D341Med (cell line): ENCODE results near the gene MTM1.

Experiments used
- DNase-seq: peaks from one replicate; pipeline ENCODE4 v3.0.0; 2012; ENCODE audit warnings: low spot score

The MTM1 gene

DNA sequence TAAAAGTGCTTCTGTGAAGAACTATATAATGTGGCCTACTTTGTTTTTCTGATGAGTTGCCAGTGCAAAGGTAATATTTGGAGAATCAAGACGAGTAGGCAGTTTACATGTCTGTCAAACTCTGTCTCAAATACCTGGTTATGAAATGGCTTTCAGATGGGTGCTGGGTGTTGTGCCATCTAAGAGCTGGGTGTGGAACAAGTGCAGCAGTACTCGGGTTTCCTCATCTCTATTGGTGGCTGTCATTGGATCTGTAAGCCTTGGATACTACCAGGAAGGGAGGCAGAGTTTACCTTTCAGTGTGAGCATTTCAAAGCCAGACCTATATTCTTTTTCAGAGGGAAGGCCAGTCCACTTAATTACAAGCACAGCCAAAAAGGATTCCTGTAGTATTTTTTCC, 37.2 kb downstream of the MTM1 start:
- DNase-seq: no peak

DNA sequence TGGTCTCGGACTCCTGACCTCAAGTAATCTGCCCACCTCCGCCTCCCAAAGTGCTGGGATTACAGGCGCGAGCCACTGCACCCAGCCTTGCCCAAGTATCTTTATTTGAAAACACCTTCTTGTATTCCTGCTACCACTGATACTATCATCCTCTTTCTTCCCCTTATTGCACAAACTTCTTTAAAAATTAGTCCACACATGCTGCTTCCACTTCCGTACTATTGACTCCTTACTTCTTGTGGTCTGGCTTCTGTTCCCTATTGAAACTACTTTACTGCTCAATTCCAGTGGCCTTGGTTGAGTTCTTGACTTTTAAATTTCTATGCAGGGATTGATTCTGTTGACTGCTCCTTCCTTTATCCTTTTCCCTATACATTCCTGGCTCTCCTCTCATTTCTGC, 38.8 kb downstream of the MTM1 start:
- DNase-seq: no peak

DNA sequence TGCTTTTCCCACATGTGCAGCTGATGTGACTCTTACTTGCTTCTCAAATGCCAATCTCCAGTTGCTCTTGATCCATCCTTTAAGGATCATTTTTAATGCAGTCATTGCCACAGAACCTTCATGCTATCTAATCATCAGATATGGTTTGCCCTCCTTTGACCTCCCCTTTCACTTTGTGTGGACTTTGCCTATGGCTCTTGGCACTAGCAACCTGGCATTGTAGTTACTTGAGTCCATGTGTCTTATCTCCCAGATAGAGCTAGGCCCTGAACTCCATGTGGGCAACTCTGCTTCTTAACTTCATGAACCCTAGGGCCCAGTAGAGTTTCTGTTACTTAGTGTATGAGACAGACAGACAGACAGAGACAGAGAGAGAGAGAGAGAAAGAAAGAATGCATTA, 41.6 kb downstream of the MTM1 start:
- no peak for DNase-seq

DNA sequence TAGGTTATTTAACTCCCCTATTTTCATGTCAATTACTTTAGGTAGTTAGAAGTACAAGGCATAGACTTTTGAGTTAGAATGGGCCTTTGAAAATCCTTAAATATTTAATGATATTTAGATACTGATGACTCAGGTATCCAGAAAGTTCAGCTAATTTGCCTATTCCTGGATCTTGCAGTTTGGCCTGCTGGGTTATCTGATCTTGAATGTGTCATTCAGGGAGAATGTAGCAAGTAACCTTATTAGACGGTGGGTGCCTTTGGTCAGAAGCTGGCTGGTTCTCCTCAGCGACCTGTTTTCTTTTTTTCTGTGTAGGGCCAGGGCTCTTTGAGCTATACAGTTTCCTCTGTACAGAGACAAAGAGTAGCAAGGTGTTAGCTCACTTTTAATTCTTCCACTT, 42.0 kb downstream of the MTM1 start:
- no peak for DNase-seq

DNA sequence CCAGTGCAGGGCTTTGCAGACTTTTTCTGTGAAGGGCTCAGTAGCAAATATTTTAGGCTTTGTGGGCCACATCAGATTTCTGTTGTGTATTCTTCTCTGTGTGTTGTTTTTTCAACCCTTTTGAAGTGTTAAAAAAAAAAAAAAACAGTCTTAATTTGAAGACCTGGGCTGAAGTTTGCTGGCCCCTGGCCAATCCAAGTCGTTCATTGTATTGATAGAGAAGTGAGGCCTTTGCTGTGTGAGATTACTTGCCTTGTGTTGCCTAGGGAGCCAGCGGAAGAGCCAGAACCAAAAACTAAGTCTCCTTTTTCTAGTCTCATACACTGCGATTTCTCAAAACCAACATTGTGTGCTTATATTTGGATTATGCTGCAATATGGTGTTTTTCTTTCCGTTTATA, 46.9 kb downstream of the MTM1 start:
- no peak for DNase-seq

DNA sequence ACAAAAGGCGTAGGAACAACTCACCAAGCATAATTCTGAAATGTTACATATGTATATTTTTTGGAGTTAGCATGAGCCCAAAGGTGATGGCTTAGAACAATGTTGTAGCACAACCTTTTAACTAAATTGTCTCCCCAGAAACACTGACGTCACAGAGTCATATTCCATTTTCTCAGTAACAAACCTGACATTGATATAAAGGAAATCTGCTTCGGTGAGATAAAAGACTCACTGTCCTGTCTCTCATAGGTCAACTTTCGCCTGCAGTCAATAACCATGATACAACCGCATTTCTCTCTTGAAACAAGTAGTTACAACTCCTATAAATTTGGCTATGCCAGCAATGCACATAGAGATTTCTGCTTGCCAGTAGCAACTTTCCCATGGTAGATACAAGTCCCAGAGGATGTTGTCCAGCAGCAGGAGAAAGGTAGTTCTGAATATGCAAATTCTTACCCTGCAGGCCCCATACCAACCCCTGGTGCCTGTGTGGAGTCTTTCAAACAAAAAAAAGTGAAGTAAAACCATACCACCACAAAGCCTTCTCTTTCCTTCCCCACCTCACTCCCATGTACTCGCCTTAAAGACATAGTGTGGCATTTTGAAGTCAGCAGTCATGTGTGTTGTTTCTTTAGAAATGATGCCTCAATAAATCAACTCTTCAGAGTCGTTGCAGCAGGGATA, 47.9 kb downstream of the MTM1 start:
- DNase-seq: no peak

DNA sequence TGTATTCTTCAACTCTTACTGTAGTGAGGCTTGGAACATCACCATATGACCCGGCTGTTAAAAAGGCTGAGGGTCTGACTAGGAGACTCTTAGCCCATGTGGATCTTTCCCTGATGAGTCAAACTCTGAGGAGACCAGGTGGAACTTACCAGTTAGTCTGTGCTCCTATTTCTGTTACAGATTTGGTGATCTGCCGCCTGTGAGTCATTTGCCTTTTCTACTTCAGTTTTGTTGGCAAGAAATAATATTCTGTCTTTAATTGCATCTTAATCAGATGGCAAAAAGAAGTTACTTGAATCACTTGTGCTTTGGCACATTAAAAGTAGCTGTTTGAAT, 48.4 kb downstream of the MTM1 start:
- DNase-seq: no peak

DNA sequence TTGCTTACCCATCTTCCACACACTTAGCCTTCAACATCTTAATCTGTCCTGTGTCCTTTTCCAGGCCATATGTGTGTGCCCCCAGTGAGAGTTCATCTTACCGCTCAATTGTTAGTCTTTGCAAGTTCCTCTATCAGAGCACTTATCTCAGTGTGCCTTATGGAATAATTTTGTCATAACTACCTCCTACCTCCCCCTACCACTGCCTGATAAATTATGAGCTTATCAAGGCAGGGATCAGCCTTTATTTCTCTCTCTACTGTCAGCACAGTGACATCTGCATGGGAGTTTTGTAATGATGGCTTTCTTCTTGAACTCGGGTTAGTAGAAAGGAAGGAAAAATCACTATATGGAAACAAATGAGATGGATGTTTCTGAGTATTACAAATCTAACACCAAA, 53.2 kb downstream of the MTM1 start:
- no peak for DNase-seq

DNA sequence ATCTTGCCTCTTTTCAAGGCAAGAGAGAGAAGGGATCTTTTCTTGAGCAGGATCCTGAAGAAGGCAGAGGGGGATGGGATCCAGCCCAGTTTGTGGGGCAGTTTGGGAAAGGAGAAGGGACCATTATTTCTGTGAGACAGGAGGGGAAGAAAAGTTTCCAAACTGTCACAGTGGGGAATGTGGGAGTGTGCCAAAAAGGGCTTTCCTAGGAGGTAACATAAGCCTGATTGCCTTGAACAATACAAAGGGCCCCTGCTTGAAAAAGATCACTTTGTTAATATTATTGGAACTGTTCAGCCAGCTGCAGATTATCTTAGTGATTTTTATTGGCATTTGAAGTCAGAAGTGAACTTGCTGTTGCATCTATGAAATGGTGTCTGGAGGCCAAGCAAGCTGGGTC, 55.2 kb downstream of the MTM1 start:
- DNase-seq: no peak

DNA sequence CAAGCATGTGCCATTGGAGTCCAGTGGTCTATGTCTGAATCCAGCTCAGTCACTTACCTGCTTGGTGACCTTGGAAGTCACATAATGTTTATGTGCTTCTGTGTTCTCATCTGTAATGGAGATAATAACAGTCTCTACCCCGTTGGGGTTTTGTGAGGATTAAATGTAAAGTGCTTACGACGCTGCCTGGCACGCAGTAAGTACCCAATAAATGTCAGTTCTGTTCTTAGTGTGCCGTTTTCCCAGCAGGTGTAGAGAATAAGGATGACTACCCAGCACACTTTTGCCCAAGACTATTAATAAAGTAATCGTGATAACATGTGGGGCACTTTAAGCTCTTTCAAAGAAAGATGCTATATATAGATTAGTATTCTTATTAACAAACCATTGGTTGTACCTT, 56.7 kb downstream of the MTM1 start:
- no peak for DNase-seq

DNA sequence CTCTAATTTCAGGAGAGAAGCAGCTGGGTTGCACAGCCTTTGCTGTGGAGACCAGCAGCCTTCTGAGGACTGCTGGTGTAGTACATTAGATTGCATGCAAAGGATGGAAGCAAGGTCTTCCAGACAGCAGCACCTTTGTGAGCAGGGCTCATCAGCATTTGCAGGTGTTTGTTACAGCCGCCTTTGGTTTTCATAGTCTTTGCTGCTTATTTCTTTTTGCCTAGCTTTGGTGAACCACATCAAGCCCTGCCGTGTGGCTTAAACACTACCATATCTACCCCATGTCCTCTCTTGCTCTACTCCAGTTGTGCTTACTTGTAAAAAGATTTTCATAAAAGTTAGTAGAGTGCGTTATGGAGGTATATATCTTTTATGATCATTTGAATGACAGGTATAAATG, 57.5 kb downstream of the MTM1 start:
- DNase-seq: no peak

DNA sequence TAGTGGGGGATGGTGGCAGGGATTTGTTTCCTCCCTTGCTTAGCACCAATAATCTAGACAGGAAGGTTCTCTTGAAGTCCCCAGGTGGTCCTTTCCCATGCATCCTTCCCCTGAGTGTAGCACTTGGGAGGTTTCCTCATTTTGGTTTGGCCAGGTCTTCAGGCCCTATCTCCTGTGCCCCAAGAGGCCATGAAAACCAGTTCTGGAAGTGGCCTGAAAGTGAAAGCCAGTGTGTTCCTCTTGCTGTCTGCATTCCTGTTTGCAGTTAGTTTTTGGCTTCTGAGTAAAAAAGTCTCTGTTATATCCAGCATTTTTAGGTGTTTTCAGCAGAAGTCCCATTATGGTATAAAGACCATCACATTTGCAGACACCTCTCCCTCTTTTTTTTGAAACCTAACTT, 59.5 kb downstream of the MTM1 start:
- no peak for DNase-seq

DNA sequence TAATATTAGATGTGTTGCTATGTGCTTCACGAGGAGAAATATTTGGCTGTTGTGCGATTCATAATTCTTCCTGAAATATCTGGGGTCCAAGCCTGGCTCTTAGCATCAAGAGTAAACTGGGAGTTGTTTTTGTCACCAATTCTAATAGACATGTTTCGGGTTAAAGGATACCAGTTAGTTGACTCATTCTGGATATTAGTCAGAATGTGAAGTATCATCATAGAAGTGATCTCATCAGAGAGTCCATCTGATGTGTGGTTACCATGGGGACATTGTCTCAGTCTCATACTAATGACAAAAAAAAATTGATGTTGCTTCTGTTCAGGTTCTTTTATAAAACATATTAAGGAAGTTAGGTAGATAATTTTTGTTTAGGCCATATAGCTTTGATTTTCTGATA, 67.5 kb downstream of the MTM1 start:
- DNase-seq: no peak

DNA sequence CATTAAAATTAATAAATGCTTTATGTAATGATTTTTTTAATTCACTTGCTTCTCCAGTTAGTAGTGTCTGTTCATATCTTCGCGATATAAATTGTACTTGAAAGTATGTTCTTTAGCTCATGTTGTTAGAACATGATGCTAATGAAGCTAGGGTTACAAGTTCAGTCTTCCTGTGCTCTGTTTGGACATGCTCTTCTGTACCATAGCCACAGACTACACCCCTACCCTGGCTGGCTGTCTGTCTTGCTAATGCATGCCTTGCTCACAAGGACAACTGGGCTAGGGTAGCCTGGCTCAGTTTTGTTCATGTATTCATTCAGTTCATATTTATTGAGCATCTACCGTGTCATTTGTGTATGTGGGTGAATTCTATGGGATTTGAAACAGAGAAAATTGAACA, 74.0 kb downstream of the MTM1 start:
- no peak for DNase-seq

DNA sequence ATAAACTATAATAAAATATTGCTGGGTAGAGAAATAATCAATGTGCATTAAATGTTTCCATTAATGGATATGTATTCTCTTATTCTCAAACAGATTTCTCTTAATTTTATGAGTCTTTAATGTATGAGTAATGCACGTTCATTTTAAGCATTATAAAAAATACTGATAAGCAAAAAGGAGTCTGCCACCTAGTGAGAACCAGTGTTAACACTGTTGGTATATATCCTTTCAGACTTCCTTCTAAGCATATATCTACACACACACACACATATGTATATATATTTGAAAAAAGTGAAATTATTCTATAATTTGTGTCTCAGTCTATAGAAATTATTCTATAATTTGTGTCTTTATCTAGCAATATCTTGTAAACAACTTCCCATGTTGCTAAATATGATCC, 74.8 kb downstream of the MTM1 start:
- DNase-seq: no peak

DNA sequence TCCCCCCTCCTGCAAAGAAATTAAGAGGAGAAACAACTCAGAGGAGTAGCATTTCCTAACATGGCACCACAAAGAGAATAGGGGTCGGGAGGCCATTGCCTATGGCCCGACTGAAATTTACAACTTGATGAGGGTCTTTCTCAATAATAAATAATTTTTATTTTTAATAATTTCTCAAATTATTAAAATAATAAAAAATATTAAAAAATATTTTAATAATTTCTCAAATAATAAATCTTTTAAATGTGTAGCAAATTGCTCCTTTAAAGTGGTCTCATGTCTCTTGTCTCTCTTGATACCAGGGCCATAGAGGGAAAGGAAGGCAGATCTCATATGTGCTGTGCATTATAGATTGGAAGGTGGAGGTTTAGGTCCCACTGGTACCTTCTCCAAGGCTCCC, 75.5 kb downstream of the MTM1 start:
- DNase-seq: no peak

DNA sequence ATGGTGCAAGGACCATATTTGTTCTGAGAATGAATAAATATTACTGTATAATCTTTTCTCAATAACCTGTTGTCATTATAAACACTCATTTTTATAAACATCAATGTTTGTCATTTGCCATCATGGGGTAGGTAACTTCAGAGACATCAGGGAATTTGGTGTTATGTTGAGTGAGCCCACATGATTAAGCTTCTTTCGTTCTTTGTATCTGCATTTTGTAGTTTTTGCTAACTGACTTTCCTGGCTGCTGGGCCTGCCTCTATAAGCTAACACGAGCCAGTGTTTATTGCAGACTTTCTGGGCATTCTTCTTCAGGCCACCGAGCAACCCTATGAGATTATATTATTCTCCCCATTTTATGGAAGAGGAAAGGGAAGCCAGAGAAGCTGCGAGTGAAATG, 76.0 kb downstream of the MTM1 start:
- DNase-seq: no peak

DNA sequence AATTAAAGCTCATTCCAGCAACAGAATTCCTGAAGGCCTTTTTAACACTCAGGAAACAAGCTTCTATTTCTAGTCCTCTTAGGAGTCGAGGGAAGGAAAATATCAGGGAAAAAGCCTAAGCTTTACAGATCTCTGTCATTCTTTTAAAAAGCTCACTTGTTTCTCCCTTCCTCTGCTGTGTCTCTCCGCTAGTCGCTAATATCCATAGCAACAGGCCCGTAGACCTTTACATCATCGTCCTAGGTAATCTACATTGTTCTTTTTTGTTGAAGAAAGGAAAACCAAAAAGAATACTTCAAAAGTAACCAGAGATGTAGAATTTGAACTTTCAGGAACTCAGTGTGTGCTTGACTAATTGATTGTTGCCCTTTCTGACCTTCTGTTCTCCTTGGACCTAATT, 78.9 kb downstream of the MTM1 start:
- DNase-seq: no peak

DNA sequence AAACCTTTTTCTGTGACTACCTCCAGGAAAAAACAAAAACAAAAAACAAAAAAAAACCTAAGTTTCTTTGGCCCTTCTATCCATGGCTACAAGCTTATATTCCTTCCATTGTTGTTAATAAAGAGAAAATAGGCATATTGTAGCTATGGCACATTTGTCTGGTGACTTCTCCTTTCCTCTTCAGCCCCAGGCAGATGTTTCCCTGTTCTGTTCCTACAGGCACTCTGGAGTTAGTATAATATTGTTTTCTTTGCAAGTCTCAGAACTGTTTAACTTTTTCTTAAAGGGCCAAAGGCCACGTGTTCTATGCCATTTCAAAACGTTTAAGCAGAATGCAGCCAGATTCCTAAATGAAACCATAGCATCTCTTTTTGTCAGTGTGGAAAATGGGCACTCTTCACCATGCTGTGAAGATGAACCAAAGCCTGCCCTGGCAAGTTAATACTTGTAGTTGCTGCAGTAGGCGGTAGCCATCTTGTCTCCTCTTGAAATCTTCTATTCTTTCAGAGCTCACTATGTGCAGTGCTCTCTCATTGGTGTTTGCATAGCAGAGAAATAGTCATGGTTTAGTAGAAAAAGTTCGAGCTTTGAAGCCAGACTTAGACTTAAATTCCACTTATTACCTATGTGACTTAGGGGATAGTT, 80.0 kb downstream of the MTM1 start:
- no peak for DNase-seq

DNA sequence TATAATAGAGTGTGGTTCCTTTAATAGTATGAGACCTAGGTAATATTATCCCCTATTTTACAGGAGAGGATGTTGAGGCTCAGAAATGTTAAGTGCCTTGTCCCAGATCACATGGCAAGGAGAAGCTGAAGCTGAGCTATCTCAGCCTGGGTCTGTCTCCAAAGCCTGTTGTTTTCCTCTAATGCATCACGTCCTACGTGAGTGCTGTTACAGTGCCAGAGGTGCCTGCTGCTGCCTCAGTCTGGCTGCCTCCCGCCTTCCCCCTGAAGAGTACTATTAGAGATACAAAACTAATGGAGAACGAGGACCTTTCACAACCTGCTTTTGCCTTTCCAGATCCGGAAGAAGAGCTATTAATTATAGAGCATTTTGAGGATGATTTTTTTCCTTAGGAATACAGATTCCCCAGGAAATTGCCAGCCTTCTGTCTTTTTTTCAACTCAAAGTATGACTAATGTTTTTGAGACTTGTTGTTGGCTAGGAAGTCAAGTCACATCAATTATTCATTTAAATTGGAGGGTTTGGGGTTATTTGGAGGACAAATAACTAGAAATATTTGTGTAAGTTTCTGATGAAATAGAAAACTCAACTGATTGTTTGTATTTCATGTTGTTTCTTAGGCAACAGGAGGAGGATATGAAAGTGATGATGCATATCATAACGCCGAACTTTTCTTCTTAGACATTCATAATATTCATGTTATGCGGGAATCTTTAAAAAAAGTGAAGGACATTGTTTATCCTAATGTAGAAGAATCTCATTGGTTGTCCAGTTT, 80.9 kb downstream of the MTM1 start:
- no peak for DNase-seq

DNA sequence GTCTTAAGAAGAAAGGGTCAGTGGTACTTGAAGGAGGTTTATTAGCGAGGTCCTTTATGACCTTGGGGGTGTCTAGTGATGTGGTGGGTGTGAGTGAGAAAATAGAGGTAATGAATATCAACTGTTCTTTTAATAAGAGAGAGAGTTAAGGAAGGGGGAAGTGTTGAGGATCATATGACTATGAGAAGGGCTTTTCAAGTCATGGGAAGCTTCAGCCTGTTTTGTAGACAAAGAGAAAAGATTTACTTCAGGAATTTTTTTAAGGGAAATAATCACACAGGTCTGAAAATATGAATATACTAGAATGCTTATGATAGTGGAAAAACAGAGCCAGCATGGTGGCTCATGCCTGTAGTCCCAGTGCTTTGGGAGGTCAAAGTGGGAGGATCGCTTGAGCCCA, 83.5 kb downstream of the MTM1 start:
- no peak for DNase-seq

DNA sequence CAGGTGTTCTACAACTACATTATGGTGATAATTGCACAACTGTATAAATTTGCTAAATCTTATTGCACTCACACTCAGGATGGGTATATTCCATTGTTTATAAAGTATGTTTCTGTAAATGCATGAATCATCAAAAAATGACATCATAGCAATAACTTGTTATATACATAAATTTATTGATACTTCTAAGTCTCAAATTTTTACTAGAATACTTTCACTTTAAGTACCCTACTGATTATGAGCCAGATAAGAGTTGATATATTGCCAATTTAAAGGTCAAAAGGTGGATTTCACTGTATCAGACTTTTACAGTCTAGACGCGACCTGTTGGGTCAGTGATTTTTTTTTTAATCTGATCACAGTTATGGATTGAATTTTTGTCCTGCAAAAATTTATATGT, 87.4 kb downstream of the MTM1 start:
- no peak for DNase-seq

DNA sequence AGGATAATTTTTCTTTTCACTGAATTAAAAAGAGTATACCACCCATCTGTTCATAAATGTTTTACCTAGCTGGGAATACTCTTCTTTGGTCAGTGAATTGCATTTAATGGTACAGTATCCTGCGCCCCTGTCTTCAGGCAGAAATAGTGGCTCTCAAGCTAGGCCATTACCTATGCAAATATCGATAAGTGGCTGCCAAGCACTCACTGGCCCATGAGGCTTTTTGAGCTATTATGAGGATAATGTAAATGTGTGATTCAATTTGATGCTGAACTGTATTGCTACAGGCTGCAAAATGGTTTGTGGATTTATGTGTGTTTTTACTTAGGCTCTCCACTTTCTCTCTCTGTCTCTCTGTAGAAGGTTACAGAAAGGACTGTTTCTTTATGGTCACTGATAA, 94.7 kb downstream of the MTM1 start:
- DNase-seq: no peak

DNA sequence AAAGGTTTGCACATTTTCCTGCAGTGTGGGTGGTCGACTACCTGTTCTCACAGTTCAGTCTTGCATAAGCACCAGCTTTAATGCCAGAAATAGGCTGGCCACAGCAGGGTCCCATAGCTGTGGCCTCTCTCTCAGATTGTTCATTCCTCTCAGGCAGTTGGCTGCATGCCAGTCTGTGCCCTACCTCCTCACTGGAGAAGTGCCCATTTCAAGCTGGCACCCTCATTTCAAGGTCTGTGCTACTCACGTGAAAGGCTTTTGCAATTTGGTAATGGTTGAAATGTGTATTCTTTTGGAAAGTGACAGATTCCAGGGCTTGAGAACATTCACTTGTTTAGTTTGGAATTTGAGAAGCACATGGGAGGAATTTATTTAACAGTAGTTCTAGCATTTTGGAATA, 95.9 kb downstream of the MTM1 start:
- no peak for DNase-seq
